Keratinocyte (primary cell): ENCODE measurements around the gene SYNM.

Experiments used
- CTCF ChIP-seq, 3 experiments: IDR thresholded peaks in 1 of 3; conservative IDR thresholded peaks in 1 of 3; optimal IDR thresholded peaks in 1 of 3; 2 replicates in 2 of 3; 3 replicates in 1 of 3; pipeline versions ENCODE3 to v1.5.1; 2011; ENCODE audit warnings: low read length in 3 of 3, mild to moderate bottlenecking in 3 of 3, moderate library complexity in 2 of 3, control low read depth in 1 of 3, inconsistent platforms in 1 of 3; ENCODE audit not compliant: insufficient read depth in 2 of 3; ENCODE audit errors: extremely low read depth in 1 of 3
- EZH2 ChIP-seq: IDR thresholded peaks from one replicate; pipeline ENCODE4 v1.6.1; 2012; ENCODE audit warnings: inconsistent platforms, mild to moderate bottlenecking, low read length, moderate library complexity

DNA sequence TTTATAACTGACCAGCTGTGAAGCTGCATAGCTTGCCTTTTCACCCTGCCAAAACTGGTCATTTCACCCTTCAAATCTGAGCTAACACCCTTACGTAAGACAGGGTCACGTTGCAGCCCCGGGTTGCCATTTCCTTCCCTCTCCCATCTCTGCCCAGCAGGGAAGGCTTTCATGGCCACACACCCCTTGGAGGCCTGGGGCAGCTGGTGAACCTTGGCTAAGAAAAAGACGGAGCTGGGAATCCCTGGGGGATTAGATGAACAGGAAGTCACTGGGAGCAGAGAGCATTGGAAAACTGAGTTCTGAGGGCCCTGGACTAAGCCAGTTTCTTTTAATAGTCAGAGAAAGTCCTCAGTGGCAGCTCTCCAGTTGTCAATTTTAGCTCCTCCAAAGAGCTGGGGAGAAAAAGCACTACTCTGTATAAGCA, 76.7 kb downstream of the SYNM start:
- TF ChIP-seq CTCF (optimal IDR thresholded peaks at IDR 0.05 in 1 of 3, IDR thresholded peaks at IDR 0.05 in 1 of 3, conservative IDR thresholded peaks at IDR 0.05 in 1 of 3; ENCODE audit: extremely low read depth in 1 of 3, insufficient read depth in 2 of 3, low read length in 3 of 3) = no peak
- no peak for TF ChIP-seq EZH2
